Fibroblast of lung (primary cell): ENCODE data around the gene PDE2A.

ENCODE experiments used
- CTCF ChIP-seq, 2 donors: IDR thresholded peaks in 1 of 2; conservative IDR thresholded peaks in 1 of 2; 1 replicate in 1 of 2; 2 replicates in 1 of 2; pipeline ENCODE4 v1.5.1; 2011 to 2012; ENCODE audit warnings: low read length in 2 of 2, control low read depth in 1 of 2, inconsistent platforms in 1 of 2, low read depth in 1 of 2, mild to moderate bottlenecking in 1 of 2
- EZH2 ChIP-seq: IDR thresholded peaks from 2 replicates; pipeline ENCODE4 v1.5.1; 2012; ENCODE audit warnings: low read length, control low read depth, mild to moderate bottlenecking; ENCODE audit errors: missing control alignments

GRCh38 chr11:72687326-72687725, 13.1 kb upstream of the PDE2A start:
- TF ChIP-seq CTCF (conservative IDR thresholded peaks at IDR 0.05 in 1 of 2, IDR thresholded peaks at IDR 0.05 in 1 of 2; ENCODE audit: low read depth in 1 of 2, low read length in 2 of 2) (no peak), EZH2 (no peak)
